Skin of body (tissue), 2 donors: ENCODE data around the gene RASA2. TPM values are rescaled to one million over a fixed set of nuclear protein-coding genes. Genes with fewer than 3 reads are reported as not detected.
"Not testable (repeated sequence)": the region's sequence is repeated elsewhere in the genome, so short reads cannot be mapped to it uniquely, and the experiment has no call there.

Experiments
- DNase-seq: peaks from one replicate; lab custom pipeline; 2025; lab: John Stamatoyannopoulos, UW
- total RNA-seq: library from RNA; depleted of rRNA; stranded (reverse); fragments of >200 nt; gene quantifications from one replicate; pipeline ENCODE4 v1.2.3, GENCODE V29; 2014

RASA2 gene
- total RNA-seq, 1 donor from 2014 or later = 23.3 TPM

- DNase-seq = no peak
These were observed 89.3 kb downstream of the RASA2 start for GRCh38 chr3:141575879-141576743.

GRCh38 chr3:141576744-141577052 lies 89.9 kb downstream of the RASA2 start:
- no peak for DNase-seq

DNA sequence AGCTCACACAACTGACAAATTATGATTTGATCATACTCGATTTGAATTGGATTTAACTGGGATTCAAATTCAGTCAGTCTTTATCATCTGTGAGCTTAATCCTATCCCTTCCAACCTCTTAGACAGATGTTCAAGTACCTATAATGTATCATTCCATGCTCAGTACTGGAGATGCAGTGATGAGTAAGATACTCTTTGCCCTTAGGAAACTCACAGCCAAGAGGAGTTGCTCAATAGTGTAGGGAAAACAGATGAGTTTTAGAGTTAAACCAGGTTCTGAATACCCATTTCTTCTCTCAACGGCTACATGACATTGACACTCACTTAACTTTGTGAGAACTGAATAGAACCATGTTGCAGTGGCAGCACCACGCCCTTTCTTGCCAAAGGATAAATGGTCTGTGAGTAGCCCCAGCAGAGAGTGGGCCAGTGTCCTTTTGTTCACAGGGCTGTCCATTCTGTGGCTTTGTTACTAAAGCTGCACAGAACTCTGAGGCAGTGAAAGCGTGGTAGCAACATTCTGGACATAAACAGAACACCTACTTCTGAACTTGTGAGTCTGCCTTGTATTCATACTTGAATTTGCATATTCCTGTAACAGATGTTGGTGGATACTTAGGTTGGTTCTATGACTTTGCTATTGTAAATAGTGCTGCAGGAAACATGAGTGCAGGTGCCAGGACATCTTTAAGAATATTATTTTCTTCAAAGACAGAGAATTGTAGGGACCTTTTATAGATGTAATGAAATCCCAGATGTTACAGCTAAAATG lies 91.6 kb downstream of the RASA2 start:
- no peak for DNase-seq

DNA sequence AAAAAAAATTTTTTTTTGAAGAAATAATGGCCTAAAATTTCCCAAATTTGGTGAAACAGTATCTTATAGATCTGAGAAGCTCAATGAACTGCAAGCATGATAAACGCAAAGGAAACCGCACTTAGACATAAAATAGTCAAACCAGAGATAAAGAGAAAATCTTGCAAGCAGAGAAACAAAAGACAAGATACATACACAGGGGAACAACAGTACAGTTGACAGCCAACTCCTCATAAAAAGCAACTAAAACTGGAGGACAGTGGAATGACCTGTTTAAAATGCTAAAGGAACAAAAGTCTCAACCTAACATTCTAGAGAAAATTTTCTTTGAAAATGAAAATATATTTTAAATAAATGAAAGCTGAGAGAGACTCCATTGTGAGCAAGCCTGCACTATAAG lies 107.5 kb downstream of the RASA2 start:
- no peak for DNase-seq

- no peak for DNase-seq
These were observed 111.1 kb downstream of the RASA2 start for GRCh38 chr3:141597931-141598330.

- no peak for DNase-seq
These were observed 113.5 kb downstream of the RASA2 start for GRCh38 chr3:141600331-141600730.

GRCh38 chr3:141602706-141603105 lies 115.9 kb downstream of the RASA2 start:
- no peak for DNase-seq

GRCh38 chr3:141603473-141604035 lies 116.7 kb downstream of the RASA2 start:
- DNase-seq = no peak

DNA sequence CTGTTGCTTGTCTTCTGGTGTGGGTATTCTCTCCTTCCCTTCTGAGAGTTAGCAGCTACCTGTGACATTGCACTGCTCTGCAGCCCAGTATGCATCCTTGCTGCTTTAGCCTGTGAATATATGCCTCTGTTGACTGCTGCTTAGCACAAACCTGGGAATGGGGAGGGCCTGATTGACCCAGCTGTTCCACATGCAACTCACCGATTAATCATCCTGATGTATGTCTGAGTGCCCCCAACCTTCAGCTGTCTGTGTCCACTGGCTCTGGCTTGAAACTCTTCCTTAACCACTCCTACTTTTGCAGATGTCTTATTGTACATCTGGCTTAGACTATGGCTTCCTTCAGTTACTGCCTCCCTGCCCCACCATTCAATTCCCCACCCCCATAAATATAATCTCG lies 119.1 kb downstream of the RASA2 start:
- no peak for DNase-seq

GRCh38 chr3:141608438-141608837 lies 121.6 kb downstream of the RASA2 start:
- no peak for DNase-seq

DNA sequence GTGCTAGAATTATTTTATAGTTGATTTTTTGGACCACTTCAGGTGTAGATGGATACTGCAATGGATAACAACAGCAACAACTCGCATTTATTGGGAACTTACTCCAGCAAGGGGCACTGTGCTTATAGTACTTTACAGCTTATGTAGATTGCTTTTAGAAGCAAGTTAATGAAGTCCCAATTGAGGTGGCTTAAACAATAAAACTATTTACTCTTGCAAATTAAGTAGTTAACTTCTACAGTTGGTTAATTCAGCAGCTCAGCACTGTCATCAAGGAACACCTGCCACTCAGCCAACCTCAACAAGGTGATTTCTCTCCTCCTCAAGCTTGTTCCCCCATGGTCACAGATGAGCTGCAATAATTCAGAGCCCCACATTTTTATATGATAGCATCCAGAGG lies 124.1 kb downstream of the RASA2 start:
- DNase-seq = no peak

- no peak for DNase-seq
These were observed 131.5 kb downstream of the RASA2 start for GRCh38 chr3:141618103-141618910.

DNA sequence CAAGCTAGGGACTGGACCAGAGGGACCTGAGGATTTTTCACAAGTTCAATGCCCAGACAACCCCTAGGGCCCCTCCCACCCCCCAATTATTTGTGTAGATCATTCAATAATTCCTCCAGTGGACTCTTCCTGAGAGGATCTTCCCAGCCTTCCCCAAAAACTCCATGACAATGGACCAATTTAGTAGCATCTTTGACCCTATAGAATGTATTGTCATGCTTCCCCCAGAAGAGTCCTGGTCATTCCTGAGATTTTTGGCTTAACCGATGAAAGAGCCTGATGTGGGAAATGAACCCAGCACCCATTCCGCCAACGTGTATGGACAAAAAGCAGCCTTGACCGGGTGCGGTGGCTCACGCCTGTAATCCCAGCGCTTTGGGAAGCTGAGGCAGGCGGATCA lies 132.1 kb downstream of the RASA2 start:
- DNase-seq = no peak

GRCh38 chr3:141619450-141619849 lies 132.6 kb downstream of the RASA2 start:
- DNase-seq = no peak

DNA sequence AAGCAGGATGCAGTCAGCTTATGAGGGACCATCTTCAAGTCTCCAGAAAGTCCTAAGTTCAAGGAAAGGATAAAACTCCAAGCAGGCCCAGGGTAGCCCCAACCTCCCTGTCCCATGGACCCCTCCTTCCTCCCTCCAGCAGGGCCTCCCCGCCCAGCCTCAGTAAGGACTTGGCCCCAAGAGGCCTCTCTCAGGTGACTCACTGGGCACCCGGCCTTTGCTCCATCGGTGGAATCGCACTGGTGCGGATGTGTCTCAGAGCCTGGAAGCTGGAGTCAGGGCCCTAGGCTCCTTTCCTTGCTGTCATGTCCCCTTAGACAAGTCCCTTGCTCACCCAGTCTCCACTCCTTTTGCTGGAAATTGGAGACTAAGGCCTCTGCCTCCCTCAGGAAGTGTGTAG lies 136.9 kb downstream of the RASA2 start:
- no peak for DNase-seq

DNA sequence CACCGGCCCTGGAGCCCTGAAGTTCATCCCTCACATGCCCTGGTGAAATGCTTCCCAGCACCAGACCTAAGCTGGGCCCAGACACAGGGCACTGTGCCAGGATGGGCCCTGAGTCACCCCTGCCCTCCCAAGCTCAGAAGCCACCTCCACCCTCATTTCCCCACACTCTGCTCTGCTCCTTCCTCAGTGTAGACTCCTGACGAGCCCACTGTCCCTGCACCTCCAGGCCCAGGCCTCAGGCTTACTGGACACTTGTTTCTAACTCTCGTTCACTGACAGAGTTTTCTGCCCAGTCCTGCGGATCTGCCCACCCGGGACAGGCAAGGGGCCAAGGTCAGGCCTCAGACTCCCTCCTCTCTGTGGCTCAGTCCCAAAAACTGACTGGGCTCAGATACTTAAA lies 138.7 kb downstream of the RASA2 start:
- DNase-seq = no peak

DNA sequence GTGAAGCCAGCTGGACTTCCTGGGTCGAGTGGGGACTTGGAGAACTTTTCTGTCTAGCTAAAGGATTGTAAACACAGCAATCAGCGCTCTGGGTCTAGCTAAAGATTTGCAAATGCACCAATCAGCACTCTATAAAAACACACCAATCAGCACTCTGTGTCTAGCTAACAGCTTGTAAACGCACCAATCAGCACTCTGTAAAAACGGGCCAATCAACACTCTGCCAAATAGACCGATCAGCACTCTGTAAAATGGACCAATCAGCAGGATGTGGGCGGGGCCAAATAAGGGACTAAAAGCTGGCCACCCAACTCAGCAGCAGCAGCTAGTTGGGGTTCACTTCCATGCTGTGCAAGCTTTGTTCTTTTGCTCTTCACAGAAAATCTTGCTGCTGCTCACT lies 141.5 kb downstream of the RASA2 start:
- not testable (repeated sequence) for DNase-seq

DNA sequence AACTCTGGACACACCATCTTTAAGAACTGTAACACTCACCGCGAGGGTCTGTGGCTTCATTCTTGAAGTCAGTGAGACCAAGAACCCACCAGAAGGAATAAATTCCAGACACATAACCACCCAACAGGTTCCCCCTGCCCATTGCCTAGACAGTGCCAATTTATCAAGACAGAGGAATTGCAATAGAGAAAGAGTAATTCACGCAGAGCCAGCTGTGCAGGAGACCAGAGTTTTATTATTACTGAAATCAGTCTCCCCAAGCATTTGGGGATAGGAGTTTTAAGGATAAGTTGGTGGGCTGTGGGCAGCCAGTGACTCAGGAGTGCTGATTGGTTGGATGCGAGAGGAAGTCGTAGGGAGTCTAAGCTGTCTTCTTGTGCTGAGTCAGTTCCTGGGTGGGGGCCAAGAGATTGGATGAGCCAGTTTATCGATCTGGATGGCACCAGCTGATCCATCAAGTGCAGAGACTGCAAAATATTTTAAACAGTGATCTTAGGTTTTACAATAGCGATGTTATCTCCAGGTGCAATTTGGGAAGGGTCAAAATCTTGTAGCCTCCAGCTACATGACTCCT lies 142.1 kb downstream of the RASA2 start:
- DNase-seq = not testable (repeated sequence)

- no peak for DNase-seq
These were observed 143.1 kb downstream of the RASA2 start for GRCh38 chr3:141629976-141630375.

- no peak for DNase-seq
These were observed 146.1 kb downstream of the RASA2 start for GRCh38 chr3:141632779-141633374.

GRCh38 chr3:141642215-141642614 lies 155.4 kb downstream of the RASA2 start:
- DNase-seq = no peak
